HG03432 (cell line): Measurements from ENCODE around the gene C10orf90.

Experiments
- ATAC-seq: cut with Tn5 transposase; IDR thresholded peaks from one replicate; pipeline ENCODE4 v1.9.1; 2021; ENCODE audit warnings: mild to moderate bottlenecking, moderate library complexity; ENCODE audit not compliant: unreplicated experiment

C10orf90 gene

GRCh38 chr10:126675656-126676438 is 5.4 kb upstream of the C10orf90 start:
- ATAC-seq = no peak

- ATAC-seq = no peak
Observed at GRCh38 chr10:126674741-126675515, 4.4 kb upstream of the C10orf90 start.

GRCh38 chr10:126673565-126673964 is 3.1 kb upstream of the C10orf90 start:
- ATAC-seq = no peak

- ATAC-seq = no peak
Observed at GRCh38 chr10:126671402-126671975, 996 bp upstream of the C10orf90 start.

GRCh38 chr10:126670895-126671261 is 385 bp upstream of the C10orf90 start:
- ATAC-seq = no peak

GRCh38 chr10:126669168-126669567 is 1.3 kb downstream of the C10orf90 start:
- ATAC-seq = no peak

- no peak for ATAC-seq
Observed at GRCh38 chr10:126668505-126668904, 2.0 kb downstream of the C10orf90 start.

- no peak for ATAC-seq
Observed at GRCh38 chr10:126667568-126667967, 2.9 kb downstream of the C10orf90 start.

- no peak for ATAC-seq
Observed at GRCh38 chr10:126665207-126665606, 5.3 kb downstream of the C10orf90 start.

GRCh38 chr10:126663880-126664279 is 6.6 kb downstream of the C10orf90 start:
- ATAC-seq = no peak

GRCh38 chr10:126663328-126663727 is 7.2 kb downstream of the C10orf90 start:
- ATAC-seq = no peak

- no peak for ATAC-seq
Observed at GRCh38 chr10:126661841-126662515, 8.5 kb downstream of the C10orf90 start.

GRCh38 chr10:126661356-126661755 is 9.1 kb downstream of the C10orf90 start:
- ATAC-seq = no peak

GRCh38 chr10:126659750-126660149 is 10.7 kb downstream of the C10orf90 start:
- ATAC-seq = no peak

- ATAC-seq = no peak
Observed at GRCh38 chr10:126658928-126659327, 11.6 kb downstream of the C10orf90 start.

- ATAC-seq = no peak
Observed at GRCh38 chr10:126654579-126654978, 15.9 kb downstream of the C10orf90 start.

- ATAC-seq = no peak
Observed at GRCh38 chr10:126651467-126651866, 19.0 kb downstream of the C10orf90 start.

GRCh38 chr10:126650161-126650560 is 20.3 kb downstream of the C10orf90 start:
- no peak for ATAC-seq

GRCh38 chr10:126647116-126647515 is 23.4 kb downstream of the C10orf90 start:
- no peak for ATAC-seq

GRCh38 chr10:126646110-126646509 is 24.4 kb downstream of the C10orf90 start:
- ATAC-seq = no peak

- no peak for ATAC-seq
Observed at GRCh38 chr10:126640401-126640800, 30.1 kb downstream of the C10orf90 start.
